AG04450 (cell line): ENCODE measurements around the gene NEURL2. TPM values are rescaled to one million over a fixed set of nuclear protein-coding genes. Genes with fewer than 3 reads are reported as not detected.

Experiments
- CTCF ChIA-PET: fragments of 300-600, 350-600 bp; formaldehyde crosslinking; extraction: SDS; loops from one replicate; lab custom pipeline; 2022; ENCODE audit warnings: antibody characterized with exemption, inconsistent platforms; lab: Charles Lee
- POLR2A ChIA-PET: fragments of 350-600 bp; formaldehyde crosslinking; extraction: SDS; loops from one replicate; lab custom pipeline; 2021; ENCODE audit warnings: antibody characterized with exemption, inconsistent platforms; lab: Yijun Ruan, JAX
- DNase-seq: peaks from one replicate; pipeline ENCODE4 v3.0.0-alpha.2; 2011; ENCODE audit warnings: low read depth, low spot score
- H3K27ac ChIP-seq: one replicate; pipeline ENCODE4 v1.5.1; 2012; ENCODE audit warnings: low read depth, low read length, control low read depth
- H3K27me3 ChIP-seq: one replicate; pipeline ENCODE4 v1.6.0; 2012; ENCODE audit warnings: low read length; ENCODE audit not compliant: control insufficient read depth, insufficient read depth
- H3K4me3 ChIP-seq: 2 replicates; pipeline ENCODE4 v1.5.1; 2011; ENCODE audit warnings: mild to moderate bottlenecking, low read depth, low read length, control low read depth
- H3K9me3 ChIP-seq: 2 replicates; pipeline ENCODE4 v1.5.1; 2012; ENCODE audit warnings: low read length; ENCODE audit not compliant: control insufficient read depth, insufficient read depth
- CTCF ChIP-seq: IDR thresholded peaks from 2 replicates; pipeline ENCODE4 v1.5.1; 2011; ENCODE audit warnings: low read depth, low read length, control low read depth, inconsistent platforms
- polyA plus RNA-seq: library from polyadenylated mRNA; depleted of rRNA; stranded (reverse); fragments of >200 nt; gene quantifications from 2 replicates; pipeline ENCODE4 v1.2.3, GENCODE V29; 2011

Gene NEURL2
- polyA plus RNA-seq, 1 experiment = 1.1 TPM

DNA sequence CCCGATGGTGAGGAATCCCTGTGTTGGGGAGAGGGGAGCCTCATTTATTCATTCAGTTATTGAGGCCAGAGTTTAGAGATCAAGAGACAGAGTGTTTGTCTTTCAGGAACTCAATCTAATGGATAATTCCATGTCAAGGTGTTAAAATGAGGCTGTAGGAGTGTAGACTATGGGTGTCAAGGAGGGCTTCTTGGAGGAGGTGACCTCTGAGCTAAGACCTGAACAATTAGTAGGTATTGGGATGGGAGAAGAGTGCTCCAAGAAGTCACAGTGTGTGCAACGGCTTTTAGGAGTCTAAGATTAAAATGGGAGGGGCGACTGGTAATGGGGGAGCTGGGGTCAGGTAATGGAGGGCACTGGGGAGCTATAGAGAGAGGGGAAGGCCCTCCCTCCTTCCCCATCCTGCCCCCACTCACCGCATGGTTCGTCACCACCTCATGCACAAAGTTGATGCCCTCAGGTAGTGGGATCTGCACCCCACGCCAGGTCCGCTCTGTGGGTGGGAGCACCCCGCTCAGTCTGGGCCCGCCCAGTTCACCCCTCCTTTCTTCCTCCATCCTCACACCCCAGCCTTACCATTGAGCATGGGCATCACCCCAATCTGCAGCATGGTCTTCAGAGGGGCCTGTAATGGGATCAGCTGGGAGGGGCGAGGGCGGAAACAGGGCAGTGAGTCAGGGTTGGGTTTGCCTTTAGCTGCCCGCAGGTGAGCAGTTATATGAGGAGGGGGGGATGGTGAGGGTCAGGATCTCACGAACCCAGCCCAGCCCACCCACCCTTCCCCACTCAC lies 8.2 kb upstream of the NEURL2 start:
- TF ChIP-seq CTCF = no peak
- H3K27ac ChIP-seq = no peak overlapping the region
- H3K9me3 ChIP-seq = no peaks in the 10 kb centered on the region; the same call in 1 of the 2 replicates
- H3K4me3 ChIP-seq = no peak overlapping the region
- ChIA-PET CTCF (interaction anchor here (1.4 kb wide), 1 partner anchor 9 kb away, joined by 7 read pairs; no protein-coding TSS in a partner anchor), POLR2A (interaction anchor here (0.7 to 1.4 kb wide), 3 partner anchors 36 to 1586 kb away, joined by 3 to 7 read pairs (median 6); no protein-coding TSS in a partner anchor)
- no peaks in the 10 kb centered on the region for H3K27me3 ChIP-seq
- DNase-seq = no peak

DNA sequence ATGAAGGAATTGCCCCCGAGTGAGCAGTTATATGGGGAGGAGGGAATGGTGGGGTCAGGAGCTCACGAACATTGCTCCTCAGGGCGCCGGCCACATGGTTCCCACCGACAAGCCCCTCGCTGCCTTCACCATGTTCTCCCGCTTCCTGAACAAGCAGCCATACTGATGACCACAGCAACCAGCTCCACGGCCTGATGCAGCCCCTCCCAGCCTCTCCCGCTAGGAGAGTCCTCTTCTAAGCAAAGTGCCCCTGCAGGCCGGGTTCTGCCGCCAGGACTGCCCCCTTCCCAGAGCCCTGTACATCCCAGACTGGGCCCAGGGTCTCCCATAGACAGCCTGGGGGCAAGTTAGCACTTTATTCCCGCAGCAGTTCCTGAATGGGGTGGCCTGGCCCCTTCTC lies 7.3 kb upstream of the NEURL2 start:
- no peak for TF ChIP-seq CTCF
- no peak for DNase-seq
- H3K27me3 ChIP-seq = no peaks in the 10 kb centered on the region
- no peaks in the 10 kb centered on the region; the same call in 1 of the 2 replicates for H3K9me3 ChIP-seq
- CTCF ChIA-PET = interaction anchor here (1.4 kb wide), 1 partner anchor 8 kb away, joined by 7 read pairs; no protein-coding TSS in a partner anchor
- no peak overlapping the region for H3K27ac ChIP-seq
- no peak overlapping the region for H3K4me3 ChIP-seq
- POLR2A ChIA-PET = interaction anchor here (1.4 kb wide), 1 partner anchor 37 kb away, joined by 3 read pairs; no protein-coding TSS in a partner anchor

DNA sequence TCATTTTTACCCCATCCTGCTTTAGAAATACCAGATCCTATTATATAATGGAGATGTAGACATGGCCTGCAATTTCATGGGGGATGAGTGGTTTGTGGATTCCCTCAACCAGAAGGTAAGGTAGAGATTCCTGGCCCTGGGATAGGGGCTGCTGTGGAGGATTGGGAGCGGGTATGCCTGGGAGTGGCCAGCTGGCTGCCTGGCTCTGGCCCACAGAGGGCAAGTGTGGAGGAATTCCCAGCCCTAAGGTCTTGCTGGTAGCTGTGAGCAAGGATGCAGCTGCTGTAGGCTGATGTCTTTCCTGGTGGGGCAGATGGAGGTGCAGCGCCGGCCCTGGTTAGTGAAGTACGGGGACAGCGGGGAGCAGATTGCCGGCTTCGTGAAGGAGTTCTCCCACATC lies 6.7 kb upstream of the NEURL2 start:
- no peak for TF ChIP-seq CTCF
- no peak for DNase-seq
- H3K9me3 ChIP-seq = no peaks in the 10 kb centered on the region; the same call in 1 of the 2 replicates
- H3K4me3 ChIP-seq = no peak overlapping the region
- no peaks in the 10 kb centered on the region for H3K27me3 ChIP-seq
- ChIA-PET POLR2A (interaction anchor here (1.4 kb wide), 1 partner anchor 37 kb away, joined by 3 read pairs; no protein-coding TSS in a partner anchor), CTCF (interaction anchor here (1.4 kb wide), 2 partner anchors 8 to 72 kb away, joined by 5 to 7 read pairs; no protein-coding TSS in a partner anchor)
- no peak overlapping the region for H3K27ac ChIP-seq

DNA sequence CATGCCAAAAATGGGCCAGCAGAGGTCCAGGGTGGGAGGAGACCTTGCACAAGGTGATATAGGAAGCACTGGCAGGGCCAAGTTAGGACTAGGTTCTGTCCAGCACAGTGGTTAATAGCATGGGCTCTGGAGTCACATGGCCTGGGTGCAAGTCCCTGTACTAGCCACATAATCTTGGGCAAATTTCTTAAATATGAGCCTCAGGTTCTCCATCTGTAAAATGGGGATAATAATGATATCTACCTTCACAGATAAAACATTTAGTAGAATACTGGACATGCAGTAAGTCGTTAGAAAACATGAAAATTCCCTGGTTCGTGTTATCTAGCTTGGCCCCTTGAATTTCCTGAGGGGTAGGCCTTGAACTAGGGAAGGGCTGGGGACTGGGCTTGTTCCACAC lies 6.3 kb upstream of the NEURL2 start:
- H3K9me3 ChIP-seq = no peaks in the 10 kb centered on the region; the same call in 1 of the 2 replicates
- no peaks in the 10 kb centered on the region for H3K27me3 ChIP-seq
- no peak for DNase-seq
- CTCF ChIA-PET = interaction anchor here (1.4 kb wide), 1 partner anchor 72 kb away, joined by 5 read pairs; no protein-coding TSS in a partner anchor
- H3K4me3 ChIP-seq = no peak overlapping the region
- no peak overlapping the region for H3K27ac ChIP-seq
- POLR2A ChIA-PET = no interaction called here
- no peak for TF ChIP-seq CTCF
